Measurements from ENCODE around the gene SLIT3. TPM values are rescaled to one million over a fixed set of nuclear protein-coding genes. Genes with fewer than 3 reads are reported as not detected.

Gene SLIT3
- total and polyA plus RNA-seq, 10 of the 15 experiments (the other 5 are each of a cell fraction or from before 2014, with no cell fraction given): 0.05 TPM; not detected in 9

DNA sequence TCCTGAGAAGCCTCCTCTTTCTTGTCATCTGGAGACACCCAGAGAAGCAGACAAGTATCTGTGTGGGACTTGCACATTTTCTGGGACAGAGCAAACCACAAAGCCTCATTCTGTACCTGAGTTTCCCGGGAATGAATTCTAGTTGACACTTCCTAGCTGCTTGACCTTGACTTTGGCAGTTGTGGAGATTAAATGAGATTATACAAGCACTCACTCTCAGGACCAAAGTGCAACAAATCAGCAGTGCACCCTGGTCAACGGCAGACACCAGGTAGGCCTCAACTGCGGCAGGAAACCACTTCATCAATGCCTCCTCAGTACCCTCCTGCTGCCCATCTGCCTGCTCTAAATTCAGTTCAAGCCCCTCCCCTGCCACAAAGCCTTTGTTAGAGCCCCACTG lies 607.1 kb downstream of the SLIT3 start:
- H3K9ac ChIP-seq (ENCODE audit: control insufficient read depth, insufficient read depth, low read length): no peak overlapping the region
- RAD21 ChIA-PET (ENCODE audit: unreplicated experiment): no interaction called here
- intact Hi-C loops (cut with micrococcal nuclease; ENCODE audit: unreplicated experiment): no loop called here

More for the DNA sequence above, 607.1 kb downstream of the SLIT3 start:
- no peaks in the 10 kb centered on the region for H4K20me1 ChIP-seq (ENCODE audit: control insufficient read depth, insufficient read depth)
- H3K27me3 ChIP-seq (replicated peaks in 1 of 2; ENCODE audit: control insufficient read depth in 2 of 2, insufficient read depth in 2 of 2, low read length in 1 of 2): peaks cover 0 to 3% of the 10 kb centered on the region in 2 experiments; a peak in 3 of 4 replicates
- 38% methylated on average over 3 of the region's 3 CpGs for WGBS (ENCODE audit: insufficient coverage, insufficient replicate concordance, low lambda C conversion rate, missing lambda C conversion rate)
- TF ChIP-seq, protein P1, sequence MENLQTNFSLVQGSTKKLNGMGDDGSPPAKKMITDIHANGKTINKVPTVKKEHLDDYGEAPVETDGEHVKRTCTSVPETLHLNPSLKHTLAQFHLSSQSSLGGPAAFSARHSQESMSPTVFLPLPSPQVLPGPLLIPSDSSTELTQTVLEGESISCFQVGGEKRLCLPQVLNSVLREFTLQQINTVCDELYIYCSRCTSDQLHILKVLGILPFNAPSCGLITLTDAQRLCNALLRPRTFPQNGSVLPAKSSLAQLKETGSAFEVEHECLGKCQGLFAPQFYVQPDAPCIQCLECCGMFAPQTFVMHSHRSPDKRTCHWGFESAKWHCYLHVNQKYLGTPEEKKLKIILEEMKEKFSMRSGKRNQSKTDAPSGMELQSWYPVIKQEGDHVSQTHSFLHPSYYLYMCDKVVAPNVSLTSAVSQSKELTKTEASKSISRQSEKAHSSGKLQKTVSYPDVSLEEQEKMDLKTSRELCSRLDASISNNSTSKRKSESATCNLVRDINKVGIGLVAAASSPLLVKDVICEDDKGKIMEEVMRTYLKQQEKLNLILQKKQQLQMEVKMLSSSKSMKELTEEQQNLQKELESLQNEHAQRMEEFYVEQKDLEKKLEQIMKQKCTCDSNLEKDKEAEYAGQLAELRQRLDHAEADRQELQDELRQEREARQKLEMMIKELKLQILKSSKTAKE (IDR thresholded peaks at IDR 0.05; ENCODE audit: low read depth, poor library complexity, severe bottlenecking): no peak
- TF ChIP-seq ZSCAN29 (IDR thresholded peaks at IDR 0.05) (no peak), HCFC1 (IDR thresholded peaks at IDR 0.05; ENCODE audit: low read length) (no peak), RAD51 (IDR thresholded peaks at IDR 0.05) (no peak), RBBP5 (conservative IDR thresholded peaks at IDR 0.05) (no peak), RB1 (IDR thresholded peaks at IDR 0.05; ENCODE audit: borderline replicate concordance) (no peak), MYC (IDR thresholded peaks at IDR 0.05; ENCODE audit: insufficient read depth, insufficient read length, insufficient replicate concordance, low read length, severe bottlenecking) (no peak), NKRF (conservative IDR thresholded peaks at IDR 0.05) (no peak)
- H3K4me3 ChIP-seq: no peak overlapping the region
- in situ Hi-C loops (cut with MboI): no loop called here
- ChIA-PET POLR2A (no interaction called here), SMC1A (ENCODE audit: uncharacterized antibody, unreplicated experiment) (no interaction called here), CTCF (no interaction called here)
- no peak for FAIRE-seq
- no peaks in the 10 kb centered on the region for H3K4me1 ChIP-seq (ENCODE audit: control insufficient read depth, insufficient read depth, low read length)
- H3K27ac ChIP-seq (ENCODE audit: control insufficient read depth, insufficient read depth): no peak overlapping the region
- no peaks in the 10 kb centered on the region for H3K79me2 ChIP-seq (ENCODE audit: control insufficient read depth, insufficient read depth, low read length)
- no peaks in the 10 kb centered on the region for H3K9me3 ChIP-seq (replicated peaks; ENCODE audit: control insufficient read depth, insufficient read depth, low read length)
- no peaks in the 10 kb centered on the region for H3K36me3 ChIP-seq (ENCODE audit: control insufficient read depth in 2 of 2, insufficient read depth in 2 of 2, low read length in 1 of 2)
- H3K4me2 ChIP-seq (ENCODE audit: control insufficient read depth, insufficient read depth): no peak overlapping the region
- no peak for ATAC-seq
- no peak overlapping the region for H2AFZ ChIP-seq (ENCODE audit: control insufficient read depth, low read depth, low read length)
- no peak for DNase-seq (ENCODE audit: low read depth, low spot score)
- BruUV-seq (replicated peaks): no TSS peak
